AG08395 (cell line): Measurements from ENCODE around the gene EXOSC6.
"Not testable (repeated sequence)": the region's sequence is repeated elsewhere in the genome, so short reads cannot be mapped to it uniquely, and the experiment has no call there.

Experiments used
- DNase-seq: peaks from one replicate; pipeline ENCODE4 v3.0.0; 2012; ENCODE audit warnings: mixed read lengths, low spot score

EXOSC6 gene

DNA sequence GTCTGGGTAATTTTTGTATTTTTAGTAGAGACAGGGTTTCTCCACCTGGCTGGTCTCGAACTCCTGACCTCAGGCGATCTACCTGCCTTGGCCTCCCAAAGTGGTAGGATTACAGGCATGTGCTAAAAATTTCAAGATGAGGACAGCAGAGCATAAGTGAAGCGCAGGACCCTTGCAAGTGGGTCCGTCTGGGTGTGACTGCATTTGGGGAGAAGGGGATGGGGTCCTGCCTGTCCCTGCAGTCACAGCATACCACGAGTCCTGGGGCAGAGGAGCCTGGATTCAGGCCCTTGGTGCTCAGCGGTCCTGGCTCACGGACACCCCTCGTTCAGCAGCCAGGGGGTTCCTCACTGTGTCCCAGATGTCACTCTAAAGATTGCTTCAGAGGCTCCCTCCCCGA is 53.5 kb downstream of the EXOSC6 start:
- DNase-seq = not testable (repeated sequence)

DNA sequence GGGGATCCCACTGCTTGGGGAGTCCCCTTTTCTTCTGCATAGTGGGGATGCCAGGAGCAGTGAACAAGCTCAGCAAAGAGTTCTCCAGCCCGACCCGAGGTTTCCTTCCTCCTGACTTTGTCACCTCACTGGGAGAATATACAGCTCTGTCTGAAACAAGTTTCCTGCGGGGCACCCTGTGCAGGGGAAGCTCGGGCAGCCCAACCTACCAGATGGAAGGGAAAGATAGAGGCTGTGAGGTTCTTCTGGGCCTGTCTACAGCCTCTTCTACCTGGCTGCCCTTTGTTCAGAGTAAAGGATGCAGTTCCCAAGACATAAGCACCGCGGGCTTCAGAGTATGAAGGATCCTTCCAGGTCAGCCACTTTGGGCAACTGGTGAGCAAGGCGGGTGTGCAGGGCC is 54.1 kb downstream of the EXOSC6 start:
- not testable (repeated sequence) for DNase-seq
